GM12801 (cell line): ENCODE measurements around the gene ARHGAP42.

Experiments
- TF ChIP-seq, protein P1 (sequence below): IDR thresholded peaks from one replicate; pipeline ENCODE4 v1.5.1; 2011; ENCODE audit warnings: control low read depth; ENCODE audit not compliant: insufficient read length; ENCODE audit errors: extremely low read depth

ARHGAP42 gene

DNA sequence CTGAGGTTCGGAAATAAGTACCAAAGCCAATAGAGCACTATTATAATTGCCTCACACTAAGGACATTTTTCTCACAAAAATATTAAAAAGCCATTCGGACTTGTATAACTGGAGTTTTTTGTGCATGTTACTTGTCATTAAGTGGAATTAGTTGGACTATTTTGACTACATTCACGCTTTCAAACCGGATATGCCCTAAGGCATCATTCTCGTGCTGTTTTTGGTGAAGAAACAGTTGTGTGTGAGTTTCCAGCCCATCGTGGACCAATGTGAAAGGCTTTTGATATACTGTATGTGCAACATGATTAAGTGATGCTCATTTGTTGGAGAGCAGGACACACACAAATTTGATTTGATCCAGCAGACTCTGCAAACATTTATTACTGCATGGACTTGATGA is 249.7 kb downstream of the ARHGAP42 start:
- TF ChIP-seq, protein P1, sequence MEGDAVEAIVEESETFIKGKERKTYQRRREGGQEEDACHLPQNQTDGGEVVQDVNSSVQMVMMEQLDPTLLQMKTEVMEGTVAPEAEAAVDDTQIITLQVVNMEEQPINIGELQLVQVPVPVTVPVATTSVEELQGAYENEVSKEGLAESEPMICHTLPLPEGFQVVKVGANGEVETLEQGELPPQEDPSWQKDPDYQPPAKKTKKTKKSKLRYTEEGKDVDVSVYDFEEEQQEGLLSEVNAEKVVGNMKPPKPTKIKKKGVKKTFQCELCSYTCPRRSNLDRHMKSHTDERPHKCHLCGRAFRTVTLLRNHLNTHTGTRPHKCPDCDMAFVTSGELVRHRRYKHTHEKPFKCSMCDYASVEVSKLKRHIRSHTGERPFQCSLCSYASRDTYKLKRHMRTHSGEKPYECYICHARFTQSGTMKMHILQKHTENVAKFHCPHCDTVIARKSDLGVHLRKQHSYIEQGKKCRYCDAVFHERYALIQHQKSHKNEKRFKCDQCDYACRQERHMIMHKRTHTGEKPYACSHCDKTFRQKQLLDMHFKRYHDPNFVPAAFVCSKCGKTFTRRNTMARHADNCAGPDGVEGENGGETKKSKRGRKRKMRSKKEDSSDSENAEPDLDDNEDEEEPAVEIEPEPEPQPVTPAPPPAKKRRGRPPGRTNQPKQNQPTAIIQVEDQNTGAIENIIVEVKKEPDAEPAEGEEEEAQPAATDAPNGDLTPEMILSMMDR, result no peak

DNA sequence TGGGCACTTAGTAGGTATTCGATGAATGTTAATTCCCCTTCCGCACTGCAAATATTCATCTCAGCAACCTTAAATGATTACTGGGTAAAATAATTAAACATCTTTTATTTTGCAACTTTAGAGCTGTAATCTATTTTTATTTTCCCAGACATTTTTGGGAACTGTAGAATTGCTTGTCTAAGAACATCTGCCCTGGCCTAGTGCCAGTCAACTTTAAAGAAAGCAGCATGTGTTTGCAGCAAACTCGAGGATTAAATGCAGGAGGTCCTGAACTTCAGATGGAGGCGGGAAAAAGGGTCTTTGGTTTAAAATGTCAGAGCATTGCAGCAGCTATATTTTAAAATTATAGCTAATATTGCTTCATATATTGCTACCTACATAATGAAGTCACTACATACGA is 252.5 kb downstream of the ARHGAP42 start:
- TF ChIP-seq, protein P1, result no peak

DNA sequence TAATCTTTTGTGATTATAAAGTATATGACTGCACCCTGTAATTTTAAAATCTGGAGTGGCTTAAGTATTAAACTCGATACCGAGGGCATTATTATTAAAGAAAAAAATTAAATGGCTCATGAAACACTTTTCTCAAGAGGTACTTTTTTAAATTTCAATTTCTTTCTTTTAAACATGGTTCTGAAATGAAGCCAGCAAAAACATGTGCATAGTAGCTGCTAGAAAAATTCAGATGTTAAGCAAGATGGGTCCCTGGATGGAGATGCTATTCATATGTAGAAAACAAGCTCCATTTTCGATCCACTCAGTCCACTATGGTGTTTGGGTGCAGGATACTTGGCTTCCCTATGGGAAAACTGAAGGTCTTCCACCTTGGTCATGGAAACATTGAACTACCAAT is 253.0 kb downstream of the ARHGAP42 start:
- TF ChIP-seq, protein P1, result no peak

DNA sequence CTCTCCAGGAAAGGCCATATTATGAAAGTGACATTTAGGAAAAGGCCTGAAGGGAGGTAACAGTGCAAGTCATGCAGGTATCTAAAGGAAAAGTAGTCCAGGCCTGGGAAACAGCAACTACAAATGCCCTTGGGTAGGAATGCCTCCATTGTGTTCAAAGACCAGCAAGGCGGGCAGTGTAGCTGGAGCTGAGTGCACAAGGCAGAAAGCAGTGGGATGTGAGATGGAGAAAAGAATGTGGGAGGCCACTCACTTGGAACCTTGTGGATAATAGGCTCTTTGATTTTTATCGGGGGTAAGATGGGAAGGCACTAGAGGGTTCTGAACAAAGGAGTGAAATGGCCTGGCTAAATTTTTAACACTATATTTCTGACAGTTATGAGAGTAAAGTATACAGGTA is 253.9 kb downstream of the ARHGAP42 start:
- TF ChIP-seq, protein P1, result no peak

DNA sequence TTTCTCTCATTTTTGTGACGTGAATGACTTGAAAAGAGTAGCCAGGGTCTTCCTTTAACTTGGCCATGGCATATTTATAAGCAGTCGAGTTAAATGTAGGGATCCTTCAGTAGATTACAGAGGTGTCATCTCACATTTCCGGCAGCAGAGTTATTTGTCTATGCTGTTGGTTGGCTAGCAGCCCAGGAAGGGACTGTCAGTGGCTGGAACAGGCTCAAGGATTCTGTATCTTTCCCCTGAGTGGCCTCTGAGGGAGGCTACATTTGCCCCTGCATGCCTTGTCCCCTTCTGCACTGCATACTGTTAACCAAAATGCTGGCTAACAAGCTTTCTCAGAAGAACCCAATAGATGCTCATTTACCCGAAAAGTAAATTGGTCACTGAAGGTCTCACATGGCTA is 254.9 kb downstream of the ARHGAP42 start:
- TF ChIP-seq, protein P1, result no peak

DNA sequence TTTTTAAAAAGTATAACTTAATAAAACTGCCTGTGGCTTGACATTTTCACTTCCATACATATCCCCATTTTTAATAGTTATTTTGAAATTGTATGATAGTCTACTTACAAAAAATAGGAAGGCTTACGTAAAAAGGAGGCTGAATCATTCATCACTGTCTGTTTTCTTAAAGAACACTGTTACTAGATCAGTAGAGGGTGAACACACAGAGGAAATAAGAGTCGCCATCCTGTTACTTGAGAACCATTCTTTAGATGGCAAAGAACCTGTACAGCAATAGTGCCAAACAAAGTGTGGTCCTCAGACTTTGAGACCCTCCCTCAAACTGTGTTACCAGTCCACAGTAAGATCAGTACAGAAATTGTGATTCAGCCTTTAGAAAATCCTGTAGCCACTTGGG is 261.8 kb downstream of the ARHGAP42 start:
- TF ChIP-seq, protein P1, result no peak

DNA sequence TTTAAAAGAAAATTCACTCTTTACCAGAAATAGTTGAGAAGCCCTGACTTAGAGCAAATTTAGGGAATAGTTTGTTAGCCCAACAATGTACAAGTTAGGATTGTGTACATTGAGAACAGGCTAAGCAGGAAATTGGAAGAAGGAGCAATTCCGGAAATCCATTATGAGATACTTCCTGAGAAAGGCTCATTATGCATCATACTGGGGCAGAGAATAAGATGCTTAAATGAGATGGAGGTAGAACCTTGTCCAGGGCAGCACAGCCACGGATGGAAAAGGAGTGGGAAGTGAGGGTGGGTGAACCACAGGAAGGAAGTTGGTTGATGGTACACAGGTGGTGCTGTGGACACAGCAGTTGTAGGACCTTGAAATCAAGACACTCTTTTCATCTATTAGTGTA is 262.4 kb downstream of the ARHGAP42 start:
- TF ChIP-seq, protein P1, result no peak

DNA sequence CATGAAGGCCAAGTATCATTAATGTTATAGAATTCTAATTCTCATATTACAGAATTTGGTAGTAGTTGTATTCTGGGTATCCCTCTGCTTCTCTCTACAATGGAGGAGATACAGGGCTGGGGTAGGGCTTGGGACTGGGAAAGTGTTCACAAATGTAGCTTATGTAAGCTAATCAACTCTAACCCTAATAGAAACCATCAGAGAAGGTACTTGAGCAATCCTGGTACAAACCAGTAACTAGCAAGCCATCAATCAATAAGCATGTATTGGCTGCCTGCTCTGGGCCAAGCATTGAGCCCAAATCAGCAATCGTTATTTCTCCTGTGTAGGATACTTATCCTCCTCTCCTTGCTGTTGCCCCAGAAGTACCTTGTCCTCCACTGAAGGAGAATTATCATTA is 268.2 kb downstream of the ARHGAP42 start:
- TF ChIP-seq, protein P1, result no peak
